HepG2 (cell line): ENCODE results near the gene SLFN14. TPM values are rescaled to one million over a fixed set of nuclear protein-coding genes. Genes with fewer than 3 reads are reported as not detected.
A peak's percentile ranks its signal among the peaks of the same experiment; 100 is the strongest.

ENCODE experiments used
- DDIT3 ChIP-seq: sonication (generic); formaldehyde crosslinking; IDR thresholded peaks from 2 replicates; pipeline ENCODE4 v1.4.0; 2020; ENCODE audit warnings: mild to moderate bottlenecking, missing genetic modification reagents
- DNMT3B ChIP-seq: conservative IDR thresholded peaks from 2 replicates; pipeline ENCODE4 v1.6.1; 2016; ENCODE audit warnings: missing biosample characterization, control low read depth
- ELF3 ChIP-seq: IDR thresholded peaks from 2 replicates; pipeline ENCODE4 v1.6.1; 2016; ENCODE audit warnings: missing genetic modification reagents, missing compliant biosample characterization
- ELF4 ChIP-seq: sonication (generic); formaldehyde crosslinking; IDR thresholded peaks from 2 replicates; pipeline ENCODE4 v1.5.0; 2020; ENCODE audit warnings: missing genetic modification reagents, mild to moderate bottlenecking, moderate library complexity, borderline replicate concordance
- FOXP1 ChIP-seq, 2 experiments: fragments of 450-650 bp in 1 of 2; IDR thresholded peaks; 2 replicates each; pipeline ENCODE4 v1.6.1; 2017 to 2018; ENCODE audit warnings: antibody characterized with exemption in 1 of 2
- GABPA ChIP-seq, 2 experiments: IDR thresholded peaks; 2 replicates each; pipeline ENCODE4 v1.6.1; 2011 to 2016; ENCODE audit warnings: low read depth in 2 of 2, low read length in 1 of 2, missing biosample characterization in 1 of 2, missing genetic modification characterization in 1 of 2
- GATA4 ChIP-seq: sonication (generic); IDR thresholded peaks from 2 replicates; pipeline ENCODE4 v1.6.1; 2016; ENCODE audit warnings: antibody characterized with exemption, low read depth, borderline replicate concordance
- GPN1 ChIP-seq: sonication (generic); formaldehyde crosslinking; IDR thresholded peaks from 2 replicates; pipeline ENCODE4 v1.5.1; 2020; ENCODE audit warnings: missing genetic modification reagents, borderline replicate concordance
- HOXA3 ChIP-seq: sonication (generic); formaldehyde crosslinking; IDR thresholded peaks from 2 replicates; pipeline ENCODE4 v1.5.0; 2020; ENCODE audit warnings: missing genetic modification reagents
- KLF12 ChIP-seq: sonication (generic); formaldehyde crosslinking; IDR thresholded peaks from 2 replicates; pipeline ENCODE4 v1.4.0; 2020; ENCODE audit warnings: missing genetic modification reagents, borderline replicate concordance
- NFAT5 ChIP-seq: sonication (generic); formaldehyde crosslinking; IDR thresholded peaks from 2 replicates; pipeline ENCODE4 v1.4.0; 2020; ENCODE audit warnings: missing genetic modification reagents
- NR2C2 ChIP-seq: sonication (generic); formaldehyde crosslinking; IDR thresholded peaks from 2 replicates; pipeline ENCODE4 v1.4.0; 2020; ENCODE audit warnings: missing genetic modification reagents, mild to moderate bottlenecking, moderate library complexity, borderline replicate concordance
- PHF5A ChIP-seq: IDR thresholded peaks from one replicate; pipeline ENCODE4 v1.6.1; 2018; ENCODE audit warnings: low read depth, missing genetic modification reagents; ENCODE audit not compliant: unreplicated experiment
- PTBP1 ChIP-seq: fragments of 200-400 bp; formaldehyde crosslinking; IDR thresholded peaks from 2 replicates; pipeline ENCODE4 v1.6.1; 2018; ENCODE audit warnings: low read length, low read depth; ENCODE audit not compliant: poor library complexity, severe bottlenecking
- SP140L ChIP-seq: sonication (generic); formaldehyde crosslinking; IDR thresholded peaks from 2 replicates; pipeline ENCODE4 v1.4.0; 2020; ENCODE audit warnings: missing genetic modification reagents, borderline replicate concordance
- SRF ChIP-seq: IDR thresholded peaks from 2 replicates; pipeline ENCODE4 v1.6.1; 2011; ENCODE audit warnings: mild to moderate bottlenecking, low read depth, low read length, moderate library complexity
- ZC3H13 ChIP-seq: sonication (generic); formaldehyde crosslinking; IDR thresholded peaks from 2 replicates; pipeline ENCODE4 v1.8.1; 2023; ENCODE audit warnings: mild to moderate bottlenecking, missing genetic modification reagents, moderate library complexity
- ZKSCAN5 ChIP-seq: sonication (generic); formaldehyde crosslinking; IDR thresholded peaks from 2 replicates; pipeline ENCODE4 v1.5.1; 2020; ENCODE audit warnings: mild to moderate bottlenecking, missing genetic modification reagents
- ZNF296 ChIP-seq: sonication (generic); formaldehyde crosslinking; conservative IDR thresholded peaks from 2 replicates; pipeline ENCODE4 v1.5.0; 2020; ENCODE audit warnings: mild to moderate bottlenecking, missing genetic modification reagents
- ZNF644 ChIP-seq: IDR thresholded peaks from 2 replicates; pipeline ENCODE4 v1.6.1; 2016; ENCODE audit warnings: low read depth
- ZNF777 ChIP-seq: sonication (generic); formaldehyde crosslinking; IDR thresholded peaks from 2 replicates; pipeline ENCODE4 v1.4.0; 2020; ENCODE audit warnings: missing genetic modification reagents
- polyA plus RNA-seq, 8 experiments: library from polyadenylated mRNA; depleted of rRNA in 3 of 8; stranded (reverse) in 7 of 8; unstranded in 1 of 8; fragments of >200 nt; fragmentation: Illumina TruSeq in 4 of 8; extraction: Trizol in 4 of 8; gene quantifications; 2 replicates each; pipeline versions ENCODE4 v1.2.1 to v1.2.3, GENCODE V29; 2011 to 2016; ENCODE audit warnings: low read depth in 4 of 8, missing spikeins in 1 of 8, mixed read lengths in 1 of 8; ENCODE audit not compliant: insufficient read depth in 1 of 8
- total RNA-seq, 5 experiments: library from RNA; depleted of rRNA; stranded (reverse); fragments of >200 nt; fragmentation: Illumina TruSeq; extraction: Trizol; gene quantifications; 2 replicates each; pipeline ENCODE4 v1.2.3, GENCODE V29; 2016; ENCODE audit warnings: low read depth in 1 of 5

The SLFN14 gene
- total and polyA plus RNA-seq, 2 of the 13 experiments (the other 11 are each of a cell fraction or from before 2014, with no cell fraction given): not detected

- TF ChIP-seq GABPA (IDR thresholded peaks at IDR 0.05; ENCODE audit: low read depth, low read length): peak; percentile 65
- TF ChIP-seq GABPA (CRISPR knock-in tag; IDR thresholded peaks at IDR 0.05; ENCODE audit: low read depth): peak; percentile 94
- TF ChIP-seq ZNF296 (CRISPR knock-in tag): no peak
- TF ChIP-seq ELF3 (CRISPR knock-in tag): peak; percentile 77
- no peak for TF ChIP-seq FOXP1 (IDR thresholded peaks at IDR 0.05)
- 0 out of 2 replicates have a peak, but pooled peaks have one; percentile 28 for TF ChIP-seq FOXP1 (CRISPR knock-in tag; IDR thresholded peaks at IDR 0.05)
- peak; percentile 70 for TF ChIP-seq PHF5A
- TF ChIP-seq SP140L: no peak
- TF ChIP-seq PTBP1: no peak
- TF ChIP-seq NFAT5 (CRISPR knock-in tag): no peak
- no peak; the same call in 1 of the 2 replicates for TF ChIP-seq KLF12
- TF ChIP-seq DNMT3B (CRISPR knock-in tag): no peak
- peak; percentile 100 for TF ChIP-seq HOXA3
- TF ChIP-seq GATA4: no peak
- TF ChIP-seq ZNF777 (CRISPR knock-in tag): peak; percentile 85
- peak; percentile 94 for TF ChIP-seq NR2C2 (CRISPR knock-in tag)
- no peak for TF ChIP-seq ELF4
- TF ChIP-seq ZKSCAN5 (CRISPR knock-in tag): no peak
- TF ChIP-seq ZC3H13 (CRISPR knock-in tag): no peak
- no peak for TF ChIP-seq DDIT3 (CRISPR knock-in tag)
- peak; percentile 77 for TF ChIP-seq SRF
- no peak for TF ChIP-seq GPN1
- peak; percentile 77 for TF ChIP-seq ZNF644 (CRISPR knock-in tag)
These were observed 26.7 kb upstream of the SLFN14 start, which contains the start of gene AP2B1 (continued) for GRCh38 chr17:35587074-35587961.
